Stimulated activated CD8-positive, alpha-beta memory T cell treated with anti-CD3 and anti-CD28 coated beads, Interleukin-12 subunit alpha, Interleukin-12 subunit beta, amount 100 ng/mL, for 24 hours (primary cell): ENCODE data around the gene SLC6A2.
"Not testable (repeated sequence)": the region's sequence is repeated elsewhere in the genome, so short reads cannot be mapped to it uniquely, and the experiment has no call there.

Experiments used
- DNase-seq: peaks from one replicate; pipeline ENCODE4 v3.0.0-alpha.2; 2020; ENCODE audit errors: extremely low read depth

The SLC6A2 gene

GRCh38 chr16:55710466-55710865 lies 54.7 kb downstream of the SLC6A2 start:
- no peak for DNase-seq

- DNase-seq = peak; percentile 10
Measured at GRCh38 chr16:55711959-55712876, 56.4 kb downstream of the SLC6A2 start.

- no peak for DNase-seq
Measured at GRCh38 chr16:55713103-55713502, 57.3 kb downstream of the SLC6A2 start.

GRCh38 chr16:55717326-55717725 lies 61.5 kb downstream of the SLC6A2 start:
- DNase-seq = no peak

- no peak for DNase-seq
Measured at GRCh38 chr16:55725055-55725777, 69.4 kb downstream of the SLC6A2 start.

- DNase-seq = no peak
Measured at GRCh38 chr16:55728797-55729196, 73.0 kb downstream of the SLC6A2 start.

- DNase-seq = no peak
Measured at GRCh38 chr16:55730115-55730514, 74.3 kb downstream of the SLC6A2 start.

GRCh38 chr16:55732496-55732895 lies 76.7 kb downstream of the SLC6A2 start:
- DNase-seq = no peak

- no peak for DNase-seq
Measured at GRCh38 chr16:55734665-55735064, 78.9 kb downstream of the SLC6A2 start.

- no peak for DNase-seq
Measured at GRCh38 chr16:55735120-55735781, 79.5 kb downstream of the SLC6A2 start.

- DNase-seq = no peak
Measured at GRCh38 chr16:55736671-55737070, 80.9 kb downstream of the SLC6A2 start.

- no peak for DNase-seq
Measured at GRCh38 chr16:55737318-55737717, 81.5 kb downstream of the SLC6A2 start.

- no peak for DNase-seq
Measured at GRCh38 chr16:55737966-55738365, 82.2 kb downstream of the SLC6A2 start.

- DNase-seq = no peak
Measured at GRCh38 chr16:55746081-55746480, 90.3 kb downstream of the SLC6A2 start.

GRCh38 chr16:55747785-55748184 lies 92.0 kb downstream of the SLC6A2 start:
- DNase-seq = no peak

- DNase-seq = not testable (repeated sequence)
Measured at GRCh38 chr16:55752465-55753144, 96.8 kb downstream of the SLC6A2 start.

GRCh38 chr16:55753145-55753631 lies 97.4 kb downstream of the SLC6A2 start:
- DNase-seq = not testable (repeated sequence)
